HG03039 (cell line): Measurements from ENCODE around the gene KRT3.

ENCODE experiments used
- ATAC-seq: cut with Tn5 transposase; IDR thresholded peaks from one replicate; pipeline ENCODE4 v1.9.1; 2021; ENCODE audit warnings: mild to moderate bottlenecking, moderate library complexity; ENCODE audit not compliant: unreplicated experiment

Gene KRT3

DNA sequence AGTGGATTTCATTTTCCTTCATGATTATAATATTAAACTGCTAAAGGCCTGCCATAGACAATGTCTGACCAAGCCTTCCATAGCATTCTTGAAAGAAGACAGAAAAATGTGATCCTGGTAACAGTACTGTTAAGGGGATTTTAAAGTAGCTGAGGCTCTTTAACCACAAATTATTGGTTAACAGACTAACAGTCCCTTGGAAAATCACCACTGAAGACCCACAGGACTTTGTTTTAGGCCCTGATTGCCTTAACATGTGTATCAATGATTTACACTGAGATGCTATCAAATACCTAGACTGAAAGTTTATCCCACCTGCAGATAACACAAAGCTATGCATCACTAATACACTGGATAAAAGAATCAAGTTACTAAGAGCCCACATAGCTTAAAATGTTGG, 32.2 kb upstream of the KRT3 start:
- no peak for ATAC-seq

DNA sequence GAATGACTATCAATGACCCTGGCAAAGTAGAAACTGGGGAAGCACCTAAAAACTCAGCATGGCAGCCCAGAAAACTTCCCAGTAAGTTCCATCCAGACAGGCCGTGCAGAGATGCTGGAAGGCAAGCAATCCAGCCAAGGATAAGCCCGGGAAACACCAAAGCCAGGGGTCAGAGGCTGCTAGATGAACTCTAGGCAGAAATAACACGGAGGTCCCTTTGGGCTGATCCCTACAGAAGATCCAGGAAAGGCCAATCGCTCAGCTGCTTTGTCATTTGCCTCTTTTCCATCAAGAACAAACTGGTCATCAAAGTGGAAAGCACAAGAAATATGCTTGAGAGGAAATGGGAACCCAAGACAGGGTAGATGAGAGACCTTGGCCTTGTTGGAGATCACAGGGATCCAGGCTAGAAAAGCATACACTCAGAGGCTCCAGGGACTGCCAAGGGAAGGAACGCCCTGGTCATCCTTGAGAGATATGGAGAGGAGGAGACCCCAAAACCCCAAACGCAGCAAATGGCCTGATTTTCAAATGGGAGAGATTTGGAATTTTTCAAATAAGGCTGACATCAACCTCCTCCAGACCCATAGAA, 31.7 kb upstream of the KRT3 start:
- ATAC-seq, result no peak

GRCh38 chr12:52826611-52827498, 30.9 kb upstream of the KRT3 start:
- no peak for ATAC-seq

DNA sequence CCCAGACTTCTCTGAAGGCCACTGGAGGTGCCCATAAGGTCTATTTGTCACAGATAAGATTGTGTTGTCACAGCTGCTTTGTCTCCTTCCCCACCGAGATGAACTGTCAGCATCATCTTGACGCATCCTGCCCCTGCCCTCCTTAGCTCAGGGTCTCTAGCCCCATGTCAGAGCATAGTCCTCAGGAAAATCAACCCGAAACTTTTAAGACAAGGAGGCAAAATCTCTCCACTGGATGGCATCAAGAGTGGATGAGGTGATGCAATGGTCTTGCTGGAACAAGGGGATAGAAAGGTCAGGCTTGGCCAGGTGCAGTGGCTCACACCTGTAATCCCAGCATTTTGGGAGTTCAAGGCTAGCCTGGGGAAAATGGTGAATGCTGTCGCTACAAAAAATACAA, 30.0 kb upstream of the KRT3 start:
- no peak for ATAC-seq

- ATAC-seq, result no peak
Measured at GRCh38 chr12:52824741-52825410, 29.0 kb upstream of the KRT3 start.

DNA sequence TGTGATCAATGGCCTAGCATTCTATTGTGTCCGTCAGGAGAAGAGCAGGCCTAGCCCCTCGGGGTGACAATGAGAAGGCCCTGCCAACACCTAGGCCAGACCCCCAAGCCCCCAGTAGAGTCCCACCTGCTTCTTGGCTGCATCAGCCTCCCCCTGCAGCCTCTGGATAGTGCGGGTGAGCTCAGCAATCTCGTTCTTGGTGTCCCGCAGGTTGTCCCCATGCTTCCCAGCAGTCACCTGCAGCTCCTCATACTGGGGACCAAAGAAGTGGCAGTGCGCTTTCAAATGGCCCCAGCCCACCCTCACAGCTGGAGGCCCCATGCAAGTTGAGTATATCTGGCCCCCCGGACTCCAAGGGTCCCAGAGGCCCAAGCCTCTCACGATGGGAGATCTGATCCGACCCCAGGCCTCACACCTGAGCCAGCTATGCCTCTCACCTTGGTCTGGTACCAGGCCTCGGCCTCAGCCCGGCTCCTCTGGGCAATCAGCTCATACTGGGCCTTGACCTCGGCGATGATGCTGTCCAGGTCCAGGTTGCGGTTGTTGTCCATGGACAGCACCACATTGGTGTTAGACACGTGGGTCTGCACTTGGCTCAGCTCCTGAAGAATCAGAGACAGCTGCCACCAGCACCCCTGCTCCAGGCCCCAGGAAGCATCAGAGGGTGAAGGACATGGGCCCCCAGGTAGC, 28.0 kb upstream of the KRT3 start:
- no peak for ATAC-seq

- ATAC-seq, result no peak
Measured at GRCh38 chr12:52822771-52823510, 27.0 kb upstream of the KRT3 start.

- no peak for ATAC-seq
Measured at GRCh38 chr12:52821826-52822660, 26.1 kb upstream of the KRT3 start.

DNA sequence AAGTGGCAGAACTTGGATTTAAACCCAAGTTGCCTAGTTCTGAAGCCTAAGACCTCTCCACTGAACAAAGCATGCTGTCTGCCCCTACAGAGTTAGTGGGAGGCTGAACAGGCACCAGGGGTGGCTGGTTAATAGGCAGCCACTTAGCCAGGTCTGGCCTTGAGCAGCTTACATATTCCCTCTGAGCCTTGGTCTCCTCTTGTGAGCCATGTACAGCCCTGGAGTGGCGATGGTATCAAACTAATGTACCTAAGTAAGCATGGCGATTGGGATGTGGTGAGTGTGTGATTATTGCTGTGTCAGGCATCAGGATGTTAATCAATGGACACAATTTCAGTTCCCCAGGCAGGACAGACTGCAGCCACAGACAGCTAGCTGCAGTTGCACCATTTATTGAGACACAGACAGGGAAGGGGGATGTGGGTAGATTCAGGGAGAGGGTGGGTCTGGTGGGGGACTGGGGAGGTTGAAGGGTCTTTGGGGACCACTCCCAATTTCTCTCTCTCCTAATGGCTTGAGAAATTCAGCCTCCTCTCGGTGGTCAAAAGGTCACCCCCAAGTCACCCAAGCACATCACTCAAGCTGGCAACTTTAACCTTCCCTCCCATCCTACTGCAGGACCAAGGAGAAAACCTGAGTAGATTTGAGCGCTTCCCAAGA, 25.3 kb upstream of the KRT3 start:
- no peak for ATAC-seq

DNA sequence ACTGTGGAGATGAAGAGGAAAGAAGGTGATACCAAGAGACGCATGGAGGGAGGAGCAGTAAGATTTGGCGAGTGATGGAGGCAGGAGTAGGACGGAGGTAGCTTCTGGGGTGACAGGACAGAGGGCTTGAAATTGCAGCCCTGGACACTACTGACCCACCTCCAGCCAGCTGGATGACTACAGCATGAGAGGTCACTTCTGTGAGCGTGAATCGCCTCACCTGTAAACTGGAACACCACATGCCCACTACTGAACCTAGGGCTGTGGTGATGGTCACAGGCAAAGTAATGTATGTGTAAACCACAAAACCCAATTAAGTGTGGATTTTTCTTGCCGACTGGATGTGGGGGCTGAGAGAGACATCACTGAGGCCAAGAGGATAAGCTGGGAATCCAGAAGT, 24.6 kb upstream of the KRT3 start:
- no peak for ATAC-seq

GRCh38 chr12:52819731-52820510, 24.0 kb upstream of the KRT3 start:
- no peak for ATAC-seq

DNA sequence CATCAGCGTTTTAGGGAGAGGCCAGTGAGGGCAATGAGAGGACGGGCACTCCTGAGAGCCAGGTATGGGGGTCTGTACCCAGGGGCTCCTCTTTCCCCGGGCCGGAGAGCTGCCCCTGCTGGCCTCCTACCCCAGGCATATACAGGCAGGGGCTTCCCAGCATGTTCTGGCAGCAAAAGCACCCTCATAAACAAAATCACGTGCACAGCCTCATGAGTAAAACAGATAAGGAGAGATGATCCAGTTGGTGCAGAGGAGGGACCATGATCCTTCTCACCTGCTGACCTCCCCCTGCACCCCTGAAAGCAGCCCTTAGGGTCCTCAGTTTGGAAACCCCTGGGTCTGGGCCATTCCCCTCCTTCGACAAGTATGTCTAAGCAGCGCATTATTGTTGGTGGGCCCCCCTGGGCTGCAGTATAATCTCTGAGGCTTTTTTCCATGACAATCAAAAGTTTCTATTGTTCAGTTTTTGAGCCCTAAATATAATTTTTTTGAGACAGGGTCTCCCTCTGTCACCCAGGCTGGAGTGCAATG, 23.0 kb upstream of the KRT3 start:
- ATAC-seq, result no peak

DNA sequence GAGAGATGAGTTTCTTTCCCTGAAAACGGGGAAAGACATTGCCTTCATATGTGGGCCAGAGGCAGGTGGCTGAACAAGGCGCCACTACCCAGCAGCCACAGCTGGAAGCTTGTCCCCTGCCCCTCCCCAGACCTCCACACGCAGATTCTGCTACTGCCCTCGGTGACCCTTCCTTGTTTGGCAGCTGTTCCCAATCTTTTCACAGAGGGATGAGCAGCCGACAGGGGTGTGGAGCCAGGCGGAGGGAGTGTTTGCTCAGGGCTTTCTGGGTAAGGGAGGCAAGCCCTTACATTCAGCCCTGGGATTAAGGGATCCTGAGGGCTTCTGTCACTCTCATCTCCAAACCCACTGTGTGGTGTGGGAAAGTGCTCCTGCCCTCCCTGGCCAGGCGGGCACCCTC, 22.5 kb upstream of the KRT3 start:
- no peak for ATAC-seq

DNA sequence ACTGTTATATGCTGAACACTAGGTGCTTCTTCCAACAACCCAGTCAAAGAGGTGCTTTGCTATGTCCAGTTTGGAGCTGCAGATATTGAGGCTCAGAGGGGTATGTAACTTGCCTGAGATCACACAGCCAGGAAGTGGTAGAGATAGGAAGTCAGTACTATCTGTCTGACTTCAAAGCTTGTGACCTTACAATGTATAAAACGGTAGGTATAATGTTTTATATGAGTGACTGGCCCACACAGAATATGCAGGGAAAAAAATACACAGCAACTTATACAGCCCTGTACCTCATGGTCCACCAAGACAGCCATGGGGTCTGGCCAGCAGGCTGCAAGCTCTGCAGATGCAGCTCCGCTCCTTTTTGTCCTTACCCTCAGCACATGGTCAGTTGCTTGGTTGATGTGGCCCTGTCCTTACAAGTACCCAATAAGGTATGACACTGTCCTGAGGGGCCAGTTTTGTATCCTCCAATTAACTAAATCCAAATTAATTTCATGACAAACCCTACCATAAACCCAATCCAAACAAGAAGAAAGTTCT, 21.9 kb upstream of the KRT3 start:
- no peak for ATAC-seq

GRCh38 chr12:52817003-52817698, 21.2 kb upstream of the KRT3 start:
- ATAC-seq, result no peak

DNA sequence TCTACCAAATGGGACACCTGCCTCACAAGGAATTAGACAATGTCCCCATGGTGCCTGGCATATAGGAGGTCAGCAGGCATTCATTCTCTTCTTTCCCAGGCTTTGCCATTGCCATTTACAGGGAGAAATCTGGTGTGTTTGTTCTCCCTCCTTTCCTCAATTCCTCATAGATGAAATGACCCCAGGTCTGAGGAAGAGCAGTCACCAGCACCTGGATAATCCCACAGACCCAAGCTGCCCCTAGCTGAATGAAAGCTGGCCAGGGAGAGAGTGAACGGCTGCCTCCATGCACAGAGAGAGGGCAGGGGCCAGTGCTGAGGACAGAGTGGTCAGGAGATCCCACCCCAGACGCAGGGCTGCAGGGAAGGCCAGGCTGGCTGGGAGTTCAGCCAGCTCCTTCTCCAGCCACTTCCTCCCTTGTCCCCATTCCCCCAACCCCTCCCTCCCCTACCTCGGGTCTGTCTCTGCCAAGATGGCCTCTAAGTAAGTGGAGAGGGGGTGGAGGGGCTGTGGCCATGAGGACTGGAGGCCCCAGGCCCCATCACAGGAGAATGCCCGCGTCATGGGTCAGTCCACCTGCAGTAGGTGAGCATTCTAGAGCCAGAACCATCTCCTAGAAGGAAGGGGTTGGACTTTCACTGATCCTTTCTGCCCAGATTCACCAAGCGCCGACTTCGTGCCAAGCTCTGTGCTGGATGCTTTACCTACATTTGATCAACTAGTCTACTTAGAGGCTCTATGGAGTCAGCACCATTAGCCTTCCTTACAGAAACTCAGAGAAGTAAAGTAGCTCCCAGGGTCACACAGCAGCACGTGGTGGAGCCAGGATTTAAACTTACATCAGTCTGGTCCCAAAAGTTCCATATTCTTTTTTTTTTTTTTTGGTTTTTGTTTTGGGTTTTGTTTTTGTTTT, 20.0 kb upstream of the KRT3 start:
- no peak for ATAC-seq
